Activated CD8-positive, alpha-beta memory T cell treated with anti-CD3 and anti-CD28 coated beads for 48 hours (primary cell): ENCODE measurements around the gene MRPL28.
"Not testable (repeated sequence)": the region's sequence is repeated elsewhere in the genome, so short reads cannot be mapped to it uniquely, and the experiment has no call there.

Source experiments
- DNase-seq, 3 experiments: peaks; one replicate each; pipeline ENCODE4 v3.0.0-alpha.2; 2020; ENCODE audit warnings: low read depth in 2 of 3, low spot score in 2 of 3

Gene MRPL28

DNA sequence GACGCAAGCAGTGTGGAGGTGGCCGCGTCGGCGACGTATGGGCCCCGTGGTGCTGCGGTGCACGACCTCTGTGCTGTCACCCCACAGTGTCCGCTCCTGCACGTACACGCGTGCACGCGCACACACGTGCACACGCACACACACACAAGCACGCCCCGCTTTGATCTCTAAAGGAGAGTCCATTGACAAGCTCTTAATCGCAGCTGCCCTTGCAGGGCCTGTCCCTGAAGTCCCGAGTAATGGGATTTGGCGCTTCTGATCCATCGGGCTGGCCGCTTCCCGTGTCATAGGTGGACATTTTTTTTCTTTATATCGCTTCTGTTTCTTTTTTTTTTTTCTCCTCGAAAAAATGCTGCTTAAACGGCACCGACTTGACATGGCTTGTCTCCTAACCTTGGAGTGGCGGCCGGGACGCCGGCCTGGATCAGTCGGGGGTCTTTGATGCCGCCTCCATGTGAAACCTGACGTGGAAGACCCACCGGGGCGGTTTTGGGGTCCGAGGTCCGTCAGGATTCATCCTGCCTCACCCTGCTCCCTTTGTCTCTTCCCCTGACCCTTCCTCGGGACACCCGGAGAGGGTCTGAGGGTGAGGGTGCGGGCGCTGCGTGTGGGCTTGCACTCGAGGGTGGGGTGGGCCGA lies 9.5 kb downstream of the MRPL28 start:
- DNase-seq: no peak

DNA sequence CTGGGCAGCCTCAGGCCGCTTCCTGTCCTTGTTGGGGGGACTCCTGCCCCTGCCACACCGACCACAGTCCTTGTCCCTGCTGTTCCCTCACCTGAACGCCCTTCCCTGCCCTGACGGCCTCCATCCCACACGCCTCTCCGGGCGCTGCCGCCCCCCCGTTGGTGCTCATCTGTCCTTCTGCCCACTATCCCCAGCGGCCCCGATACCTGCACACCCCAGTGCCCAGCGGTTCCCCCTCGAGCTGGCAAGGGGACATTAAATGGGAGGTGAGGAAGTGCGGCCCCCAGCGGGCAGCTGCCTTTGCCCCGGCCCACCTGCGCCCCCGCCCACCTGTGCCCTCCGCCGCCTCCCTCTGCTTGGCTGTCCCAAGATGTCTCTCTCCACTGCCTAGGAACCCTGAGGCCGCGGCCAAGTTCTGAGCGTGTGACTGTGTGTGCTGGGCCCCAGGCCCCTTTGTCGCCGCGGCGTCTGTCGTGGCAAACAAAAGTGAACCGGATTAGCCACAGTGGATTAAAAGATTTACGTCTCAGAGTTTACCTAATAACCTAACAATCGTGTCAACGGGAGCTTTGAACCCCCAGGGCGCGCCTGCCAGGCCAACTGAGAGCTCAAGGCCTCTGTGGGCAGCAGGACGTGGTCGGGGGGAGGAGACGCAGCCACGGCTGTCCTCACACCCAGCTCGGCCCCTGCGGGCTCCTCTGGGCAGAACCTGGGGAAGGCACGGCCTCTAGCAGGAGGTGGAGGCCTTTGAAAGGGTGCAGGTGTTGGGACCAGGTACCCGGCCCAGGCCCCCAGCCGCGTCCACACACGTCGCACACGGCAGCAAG lies 10.3 kb downstream of the MRPL28 start:
- DNase-seq: no peak

DNA sequence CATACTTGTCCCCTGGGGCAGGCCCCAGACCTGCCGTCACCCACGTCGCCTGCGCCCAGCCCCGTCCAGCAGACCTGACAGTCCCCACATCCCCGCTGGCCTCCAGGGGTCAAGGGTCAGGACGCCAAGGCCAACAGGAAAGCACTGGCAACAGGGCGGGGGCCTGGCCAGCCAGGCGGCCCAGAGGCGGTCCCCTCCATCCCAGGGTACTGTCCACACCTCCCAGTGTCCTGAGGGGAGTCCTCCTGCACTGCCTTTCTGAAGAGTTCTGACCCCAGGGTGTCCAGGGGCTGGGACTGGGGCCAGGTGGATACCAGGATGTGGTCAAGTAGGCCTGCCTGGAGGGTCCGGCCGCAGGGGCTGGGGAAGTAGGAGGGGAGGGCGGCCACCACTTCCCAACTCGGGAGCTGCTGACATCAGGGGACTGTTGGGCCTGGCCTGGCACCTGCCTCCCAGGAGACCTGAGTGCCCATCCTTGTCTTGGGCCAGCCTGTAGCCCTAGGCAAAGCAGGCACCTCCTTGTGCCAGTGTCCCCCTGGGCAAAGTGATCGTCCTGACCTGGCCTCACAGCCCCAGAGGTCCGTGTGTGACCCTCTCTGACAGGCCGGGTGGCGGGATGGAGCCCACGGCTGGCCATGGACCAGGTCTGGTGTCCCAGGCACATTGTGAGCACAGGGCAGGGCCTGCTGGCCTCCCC lies 11.1 kb downstream of the MRPL28 start:
- DNase-seq: no peak

DNA sequence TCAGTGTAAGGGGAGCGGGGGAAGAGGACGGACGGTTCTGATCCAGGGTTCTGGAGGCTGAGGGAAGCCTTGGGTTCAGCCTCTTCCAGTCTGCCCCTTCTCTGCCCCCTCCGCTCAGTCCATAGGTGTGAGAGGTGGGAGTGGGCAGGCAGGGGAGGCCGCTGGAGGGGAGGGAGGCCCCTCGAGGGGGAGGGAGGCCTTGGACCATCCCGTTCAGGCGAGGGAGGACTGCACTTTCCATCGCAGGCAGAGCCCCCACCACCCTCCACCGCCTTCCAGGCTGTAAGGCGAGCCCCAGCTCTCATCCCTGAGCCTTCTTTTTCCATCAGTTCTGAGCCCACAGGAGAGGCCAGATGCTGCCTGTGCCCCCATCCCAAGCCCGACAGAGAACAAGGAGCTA lies 13.6 kb downstream of the MRPL28 start:
- no peak for DNase-seq

DNA sequence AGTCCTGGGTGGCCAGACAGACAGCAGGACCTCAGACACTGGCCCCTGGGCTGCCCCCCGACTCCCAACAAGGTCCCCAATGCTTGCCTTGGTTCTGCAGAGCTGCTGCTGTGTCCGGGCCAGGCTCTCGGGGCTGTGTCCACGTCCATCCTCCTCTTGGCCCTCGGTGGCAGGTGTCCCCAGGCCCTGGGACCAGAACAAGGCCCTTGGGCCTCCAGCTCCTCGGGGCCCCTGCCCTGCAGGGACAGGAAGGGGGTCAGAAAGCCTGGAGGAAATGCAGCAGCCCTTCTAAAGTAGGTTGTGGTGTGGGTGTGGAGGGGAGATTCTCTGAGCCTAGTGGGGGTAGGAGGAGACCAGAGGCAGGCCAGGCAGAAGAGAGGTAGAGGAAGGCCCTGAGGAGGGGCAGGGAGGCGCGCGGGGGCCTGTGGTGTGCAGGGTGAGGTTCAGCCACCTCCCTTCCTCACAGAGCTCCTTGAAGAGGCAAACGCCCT lies 15.3 kb downstream of the MRPL28 start:
- no peak for DNase-seq

DNA sequence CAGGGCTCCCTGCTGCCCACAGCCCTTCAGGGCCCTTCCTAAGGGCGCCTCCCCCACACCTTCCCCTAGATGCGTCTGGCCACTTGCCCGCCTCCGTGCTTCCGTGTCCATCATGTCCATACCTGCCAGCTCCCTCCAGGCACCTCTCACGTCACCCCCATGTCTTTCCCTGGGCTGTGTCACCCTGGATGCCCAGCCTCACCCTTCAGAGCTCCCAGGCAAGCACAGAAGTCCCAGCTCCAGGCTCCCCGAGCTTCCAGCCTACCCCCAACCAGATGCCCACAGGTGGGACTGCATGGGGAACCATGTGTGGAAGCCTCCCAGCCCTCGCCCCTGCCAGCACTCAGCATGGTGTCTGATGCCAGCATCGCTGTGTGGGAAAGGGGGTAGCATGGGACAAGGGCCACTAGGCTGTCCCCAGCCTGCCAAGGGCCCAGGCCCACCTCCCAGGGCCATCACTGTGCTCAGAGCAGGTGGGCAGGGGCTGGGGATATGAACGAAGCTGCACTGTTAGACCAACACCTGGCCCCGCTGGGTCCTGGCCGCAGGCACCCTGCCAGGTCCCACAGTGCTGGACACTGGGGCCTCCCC lies 16.0 kb downstream of the MRPL28 start:
- no peak for DNase-seq

DNA sequence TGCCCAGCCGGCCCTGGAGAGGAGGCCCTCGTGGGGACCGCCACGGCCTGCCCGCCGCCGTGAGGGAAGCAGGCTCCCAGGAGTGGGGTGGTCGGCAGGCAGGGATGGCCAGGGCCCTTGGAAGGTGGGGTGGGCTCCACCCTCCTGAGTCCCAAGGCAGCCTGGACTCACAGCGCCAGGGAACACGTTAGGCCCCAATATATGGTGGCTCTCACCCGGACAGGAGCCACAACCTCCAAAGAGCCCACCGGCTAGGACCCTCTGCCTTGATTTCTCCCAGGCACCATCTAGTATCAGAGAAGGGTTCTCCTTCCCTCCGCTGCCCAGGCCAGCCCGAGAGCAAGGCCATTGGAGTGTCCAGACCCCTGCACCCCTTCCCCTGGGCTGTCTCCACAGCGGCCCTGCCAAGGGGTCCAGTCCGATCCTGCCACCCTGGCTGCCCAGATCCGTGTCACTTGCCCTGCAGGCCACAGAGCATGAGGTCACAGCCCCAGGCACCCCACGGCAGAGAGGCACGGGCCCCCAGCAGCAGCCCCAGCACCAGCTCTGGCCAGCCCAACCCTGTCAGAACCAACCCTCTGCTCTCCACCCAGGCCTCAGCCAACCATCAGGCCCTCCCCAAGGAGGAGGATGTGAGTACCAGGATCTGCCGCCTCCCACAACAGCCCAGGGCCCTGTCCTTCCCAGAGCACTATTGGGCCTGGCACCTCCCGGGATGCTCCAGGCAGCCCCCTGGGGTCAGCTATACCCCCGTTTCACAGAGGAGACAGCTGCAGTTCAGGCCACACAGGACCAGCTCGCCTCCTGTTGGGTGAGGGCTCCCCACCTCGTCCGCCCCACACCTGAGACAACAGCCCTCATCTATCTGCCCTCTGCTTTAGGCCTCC lies 16.7 kb downstream of the MRPL28 start:
- DNase-seq: no peak

DNA sequence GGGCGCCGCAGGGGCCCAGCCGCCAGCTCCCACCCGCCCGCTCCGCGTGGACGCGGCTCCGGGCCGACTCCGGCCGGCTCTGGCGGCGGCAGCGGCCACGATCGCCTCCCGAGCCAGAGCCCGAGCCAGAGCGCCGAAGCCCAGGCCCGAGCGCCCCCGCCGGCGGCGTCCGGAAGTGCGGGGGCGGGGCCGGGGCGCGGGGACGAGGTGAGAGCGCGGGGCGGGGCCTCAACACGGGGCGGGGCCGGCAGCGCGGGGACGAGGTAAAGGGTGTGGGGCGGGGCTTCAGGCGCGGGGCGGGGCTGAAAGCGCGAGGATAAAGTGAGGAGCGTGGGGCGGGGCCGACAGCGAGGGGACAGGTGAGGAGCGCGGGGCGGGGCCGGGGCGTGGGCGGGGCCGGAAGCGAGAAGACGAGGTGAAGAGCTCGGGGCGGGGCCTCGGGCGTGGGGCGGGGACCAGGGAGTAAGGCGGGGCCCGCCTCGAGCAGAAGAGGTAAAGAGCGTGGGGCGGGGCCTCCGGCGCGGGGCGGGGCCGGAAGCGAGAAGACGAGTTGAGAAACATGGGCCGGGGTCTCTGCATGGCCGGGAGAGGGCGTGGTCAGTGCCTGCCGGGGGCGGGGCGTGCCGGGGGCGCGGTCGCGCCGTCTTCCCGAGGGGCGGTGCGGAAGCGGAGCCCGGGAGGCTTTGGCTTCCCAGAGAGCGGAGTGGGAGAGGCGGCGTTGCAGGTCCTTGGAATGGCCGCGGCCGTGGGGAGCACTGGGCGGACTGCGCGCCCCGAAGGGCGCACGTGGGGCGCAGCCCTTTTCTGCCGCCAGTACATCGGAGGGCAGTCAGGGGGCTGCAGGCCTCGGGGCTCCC lies 17.6 kb downstream of the MRPL28 start, which contains the start of gene AXIN1:
Gene AXIN1 (minus strand): TSS at position 177 of the 857 bp plus-strand sequence. CDS start 5,698 bp downstream, outside the sequence.
- DNase-seq: peak; percentile 99 to 100 (median 100)

DNA sequence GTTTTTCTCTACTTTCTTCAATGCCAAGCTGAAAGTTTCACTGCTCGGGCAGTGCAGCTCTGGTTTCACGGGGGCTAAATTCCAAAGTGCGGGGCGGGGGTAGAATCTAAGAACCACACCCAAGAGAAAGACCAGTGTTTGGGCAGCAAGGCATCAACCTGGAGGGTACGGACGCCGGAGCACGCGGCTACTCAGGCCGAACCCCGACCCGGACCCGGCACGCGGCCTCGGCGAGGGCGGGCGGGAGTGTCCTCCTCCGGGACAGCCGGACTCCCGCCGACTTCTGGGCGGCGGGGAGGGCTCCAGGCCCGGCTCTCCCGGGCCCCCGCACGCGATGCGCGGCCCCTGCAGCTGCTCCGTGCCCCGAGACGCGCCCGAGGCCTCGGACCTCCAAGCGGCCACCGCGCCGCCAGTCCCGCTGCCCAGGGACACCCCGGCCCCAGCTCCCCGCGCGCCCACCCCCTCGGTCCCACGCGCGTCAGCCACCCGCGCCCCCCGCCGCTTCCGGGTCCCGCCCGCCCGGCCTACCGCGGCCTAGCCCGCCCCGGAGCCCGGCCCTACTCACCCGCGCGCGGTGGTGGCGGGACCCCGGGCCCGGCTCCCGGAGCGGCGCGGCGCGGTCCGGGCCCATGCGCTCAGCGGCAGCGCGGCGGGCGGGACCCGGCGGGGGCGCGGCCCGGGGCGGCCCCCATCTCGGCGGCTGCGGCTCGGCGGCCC lies 18.4 kb downstream of the MRPL28 start:
- no peak for DNase-seq

DNA sequence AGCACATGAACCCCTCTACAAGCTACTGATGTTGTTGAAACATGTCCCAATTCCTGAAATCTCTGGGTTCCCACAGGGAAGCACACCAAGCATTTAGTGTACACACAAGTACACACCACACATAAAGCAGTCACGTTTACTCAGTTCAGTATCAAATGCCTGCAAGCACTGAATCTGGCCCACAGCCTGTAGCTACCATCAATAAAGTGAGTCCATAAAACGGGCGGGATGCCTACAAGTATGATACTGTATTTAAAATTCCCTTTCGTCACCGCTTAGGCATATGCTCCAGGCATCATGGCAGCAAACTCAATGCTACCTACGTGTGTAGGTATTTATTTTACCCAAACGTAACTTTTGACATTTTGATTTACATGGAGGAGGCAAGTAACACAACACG lies 20.1 kb downstream of the MRPL28 start:
- no peak for DNase-seq

DNA sequence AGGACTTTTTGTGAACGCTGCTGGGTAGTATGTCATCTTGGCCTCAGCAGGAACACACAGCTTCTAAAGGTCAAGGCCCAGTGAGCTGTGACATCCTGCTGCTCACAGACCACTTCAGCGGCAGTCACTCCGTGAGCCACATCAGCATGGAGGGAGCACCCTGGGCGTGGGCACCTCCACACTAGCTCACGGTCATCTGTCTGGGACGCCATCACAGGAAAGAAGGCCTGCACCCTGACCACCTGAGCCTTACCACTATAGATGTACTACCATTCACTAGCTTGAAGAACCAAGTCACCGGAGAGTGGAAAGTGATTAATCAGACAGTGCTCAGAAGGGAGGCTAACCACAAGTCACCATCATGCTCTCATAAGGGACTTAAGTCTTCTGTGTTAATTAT lies 21.1 kb downstream of the MRPL28 start:
- no peak for DNase-seq

DNA sequence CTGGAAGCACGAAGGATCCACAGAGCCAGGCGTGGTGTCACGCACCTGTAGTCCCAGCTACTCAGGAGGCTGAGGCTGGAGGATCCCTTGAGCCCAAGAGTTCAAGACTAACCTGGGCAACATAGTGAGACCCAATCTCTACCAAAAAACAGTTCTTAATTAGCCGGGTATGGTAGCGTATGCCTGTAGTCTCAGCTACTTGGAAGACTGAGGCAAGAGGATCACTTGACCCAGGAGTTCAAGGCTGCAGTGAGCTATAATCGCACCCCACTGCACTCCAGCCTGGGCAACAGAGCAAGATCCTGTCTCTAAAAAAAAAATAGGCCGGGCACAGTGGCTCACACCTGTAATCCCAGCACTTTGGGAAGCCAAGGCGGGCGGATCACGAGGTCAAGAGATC lies 21.8 kb downstream of the MRPL28 start:
- DNase-seq: not testable (repeated sequence)

DNA sequence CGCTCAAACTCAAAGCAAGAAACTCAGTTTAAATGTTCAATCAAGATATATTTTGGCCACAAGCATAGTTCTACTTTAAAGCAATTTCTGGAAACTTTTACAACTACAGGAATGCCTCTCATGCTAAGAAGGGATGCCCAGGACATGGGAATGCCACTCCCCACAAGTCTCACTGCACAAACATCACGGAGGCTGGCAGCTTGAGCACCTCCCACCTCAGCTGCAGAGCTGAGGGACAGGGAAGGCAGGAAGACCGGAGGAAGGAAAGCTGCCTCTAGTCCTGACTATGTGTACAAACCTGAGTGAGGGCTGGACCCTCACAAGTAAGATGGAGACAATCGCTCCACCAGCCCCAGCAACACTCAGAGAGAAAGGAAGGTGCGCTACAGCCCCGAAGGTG lies 23.1 kb downstream of the MRPL28 start:
- DNase-seq: no peak

DNA sequence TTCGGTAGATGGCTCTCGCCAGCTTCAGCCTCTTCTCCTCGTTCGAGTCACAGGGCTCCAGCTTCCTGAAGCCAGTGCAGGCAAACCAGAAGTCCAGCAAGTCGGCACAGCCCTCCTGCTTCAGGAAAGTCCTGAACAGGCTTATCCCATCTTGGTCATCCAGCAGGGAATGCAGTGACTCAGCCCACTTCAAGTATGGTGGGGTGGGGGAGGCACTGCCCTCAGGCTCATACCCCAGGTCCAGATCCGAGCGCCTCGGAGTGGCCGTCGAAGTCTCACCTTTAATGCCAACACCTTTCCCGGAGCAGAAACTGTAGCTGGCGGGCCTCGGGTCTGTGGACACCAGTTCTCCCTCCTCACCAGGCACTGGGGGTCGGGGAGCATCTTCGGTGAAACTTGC lies 23.8 kb downstream of the MRPL28 start:
- DNase-seq: no peak

DNA sequence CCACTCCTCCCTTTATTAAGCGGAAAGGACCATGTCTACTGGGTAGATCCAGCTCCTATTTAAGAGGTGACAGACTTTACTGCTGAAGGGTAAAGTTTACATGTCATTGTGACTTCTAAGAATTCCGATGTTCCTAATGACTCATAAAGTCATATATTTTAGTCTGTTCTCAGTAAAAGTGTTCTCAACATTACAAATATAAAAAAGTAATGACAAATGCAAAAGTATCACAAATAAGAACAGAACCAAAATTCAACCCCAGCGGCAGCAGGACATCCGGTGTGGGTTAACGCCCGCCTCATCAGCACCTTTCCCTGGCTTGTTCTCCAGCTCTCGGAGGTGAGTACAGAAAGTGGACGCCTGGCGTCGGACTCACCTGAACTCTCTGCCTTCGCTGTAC lies 24.6 kb downstream of the MRPL28 start:
- DNase-seq: no peak

DNA sequence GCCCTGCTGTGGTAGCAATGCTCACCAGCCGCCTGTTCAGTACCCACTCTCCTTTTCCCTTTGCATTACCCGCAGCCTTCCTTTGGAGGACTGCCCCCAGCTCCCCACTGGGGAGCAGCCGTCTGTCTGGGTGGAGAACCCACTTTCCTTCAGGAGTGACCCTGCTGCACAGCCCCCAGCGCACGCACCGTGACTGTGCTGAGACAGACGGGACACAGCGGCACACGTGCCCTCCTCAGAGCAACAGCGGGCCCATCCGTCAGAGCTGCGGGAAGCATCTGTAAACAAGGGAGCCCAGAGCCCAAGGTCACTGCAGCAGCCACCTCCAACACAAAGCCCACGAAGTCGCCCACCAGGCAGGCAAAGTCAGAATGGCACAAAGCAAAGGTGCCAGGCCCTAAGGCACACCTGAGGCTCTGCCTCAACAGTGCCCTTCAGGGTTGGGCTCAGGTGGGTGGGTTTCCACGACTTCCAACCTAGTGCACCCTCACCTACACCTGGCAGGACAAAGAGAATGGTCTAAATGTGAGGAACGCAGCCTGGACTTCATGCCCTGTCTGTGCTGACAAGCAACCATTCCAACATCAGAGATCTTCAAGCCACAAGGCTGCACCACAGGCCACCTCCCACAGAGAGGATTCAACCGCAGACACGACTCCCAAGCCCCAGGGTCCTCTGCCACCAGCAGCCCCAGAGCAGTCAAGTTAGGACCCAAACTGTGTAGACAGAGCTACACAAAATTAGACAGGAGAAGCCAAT lies 27.7 kb downstream of the MRPL28 start:
- DNase-seq: no peak

DNA sequence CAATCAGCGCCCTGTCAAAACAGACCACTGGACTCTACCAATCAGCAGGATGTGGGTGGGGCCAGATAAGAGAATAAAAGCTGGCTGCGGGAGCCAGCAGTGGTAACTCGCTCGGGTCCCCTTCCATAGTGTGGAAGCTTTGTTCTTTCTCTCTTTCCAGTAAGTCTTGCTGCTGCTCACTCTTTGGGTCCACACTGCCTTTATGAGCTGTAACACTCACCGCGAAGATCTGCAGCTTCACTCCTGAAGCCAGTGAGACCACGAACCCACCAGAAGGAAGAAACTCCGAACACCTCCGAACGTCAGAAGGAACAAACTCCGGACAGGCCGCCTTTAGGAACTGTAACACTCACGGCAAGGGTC lies 28.4 kb downstream of the MRPL28 start:
- DNase-seq: not testable (repeated sequence)
